Melanocyte of skin (primary cell): ENCODE data around the gene DNASE1L1. TPM values are rescaled to one million over a fixed set of nuclear protein-coding genes. Genes with fewer than 3 reads are reported as not detected.

Source experiments
- small RNA-seq, 2 donors: library from RNA; depleted of rRNA; stranded (forward); fragments of <200 nt; gene quantifications; one replicate each; pipeline ENCODE3, GENCODE V24; 2012
- total RNA-seq, 2 donors: library from RNA; depleted of rRNA; stranded (reverse); fragments of >200 nt; gene quantifications; 2 replicates each; pipeline ENCODE4 v1.2.3, GENCODE V29; 2012

DNASE1L1 gene
- total RNA-seq, result 10 to 100 TPM; 28.6 to 31.3 TPM

GRCh38 chrX:154409222-154409871 lies at the start of gene DNASE1L1:
Gene DNASE1L1 (minus strand): TSS chrX:154409254. CDS start chrX:154405568, 3,686 bp downstream.

DNA sequence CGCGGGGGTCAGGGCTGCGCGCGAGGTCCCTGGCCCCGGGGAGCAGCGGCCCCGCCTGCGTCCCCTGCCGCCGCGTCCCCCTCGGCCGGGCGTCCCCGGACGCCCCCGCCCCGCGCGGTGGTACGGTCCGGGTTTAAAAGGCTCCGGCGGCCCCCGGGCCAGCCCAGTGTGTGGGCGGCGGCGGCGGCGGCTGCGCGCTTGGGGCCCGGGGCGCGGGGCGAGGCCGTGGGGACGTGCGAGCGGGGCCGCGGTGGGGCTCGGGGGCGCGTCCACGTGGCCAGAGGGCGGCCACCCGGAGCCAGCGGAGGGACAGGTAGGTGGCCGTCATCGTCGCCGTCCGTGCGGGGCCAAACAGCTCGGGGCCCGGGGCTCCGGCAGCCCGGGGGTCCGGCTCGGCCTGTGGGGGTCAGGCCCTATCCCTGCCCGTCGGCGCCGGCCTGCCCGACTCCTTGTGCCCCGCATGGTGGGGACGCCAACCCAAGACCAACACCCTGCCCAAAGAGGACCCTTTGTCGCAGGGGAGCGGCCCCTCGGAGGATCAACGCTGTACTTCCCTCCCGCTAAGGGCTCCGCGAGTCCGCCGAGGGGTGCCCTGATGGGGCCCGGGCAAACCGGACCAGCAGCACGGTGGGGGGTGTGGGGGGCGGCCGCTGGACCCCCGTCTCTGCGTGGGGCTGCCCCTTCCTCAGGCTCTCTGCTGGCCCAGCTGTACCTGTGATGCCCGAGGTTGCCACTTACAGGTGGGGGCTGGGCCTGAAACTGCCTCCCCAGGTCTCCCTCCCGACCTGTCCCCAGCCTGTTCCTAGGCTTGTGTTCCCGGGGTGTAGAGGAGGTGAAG lies 49.3 kb upstream of the DNASE1L1 start, which contains the start of gene PLXNA3:
Gene PLXNA3 (plus strand): TSS at position 166 of the 838 bp plus-strand sequence. CDS start 1,903 bp downstream, outside the sequence.

GRCh38 chrX:154443992-154444754 lies 35.1 kb upstream of the DNASE1L1 start, which contains the start of gene FAM50A:
Gene FAM50A (plus strand): TSS chrX:154444141. CDS start chrX:154444236, 95 bp downstream.

DNA sequence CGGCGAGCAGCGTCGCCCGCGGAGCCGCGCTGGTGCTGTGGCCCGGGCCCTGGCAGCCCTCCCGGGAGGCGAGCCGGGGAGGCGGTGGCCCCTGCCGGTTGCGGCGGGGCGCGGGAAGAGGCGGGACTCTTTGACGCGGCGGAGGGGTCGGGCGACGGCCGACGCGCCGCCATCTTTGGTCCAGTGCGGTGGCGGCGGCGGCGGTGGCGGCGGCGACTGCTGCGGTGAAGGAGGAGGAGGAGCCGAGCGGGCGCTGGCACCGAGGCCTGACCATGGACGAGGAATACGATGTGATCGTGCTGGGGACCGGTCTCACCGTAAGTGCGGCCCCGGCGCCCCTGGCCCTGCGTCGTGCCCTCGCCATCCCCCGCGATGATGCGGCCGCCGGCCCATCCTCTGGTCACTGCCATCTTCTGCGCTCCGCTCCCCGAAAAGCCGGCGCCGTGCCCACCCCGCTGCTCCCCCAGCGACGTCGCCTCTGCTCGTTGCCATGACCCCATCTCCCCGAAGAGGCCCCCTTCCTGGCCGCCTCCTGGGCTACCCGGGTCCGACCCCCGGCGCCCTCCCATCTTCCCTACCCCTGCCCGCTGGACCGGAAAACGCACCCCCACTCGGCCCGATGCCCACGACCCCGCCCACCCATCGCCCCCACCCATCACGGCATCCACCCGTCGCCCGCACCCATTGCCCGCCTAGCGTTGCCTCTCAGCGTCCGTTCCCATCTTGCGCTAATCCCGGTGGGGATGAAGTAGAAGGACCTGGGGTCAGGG lies 28.1 kb upstream of the DNASE1L1 start, which contains the start of gene GDI1:
Gene GDI1 (plus strand): TSS at position 172 of the 770 bp plus-strand sequence. CDS start 101 bp downstream, at position 273.

GRCh38 chrX:154428176-154429171 lies 19.4 kb upstream of the DNASE1L1 start, which contains the start of gene ATP6AP1:
Gene ATP6AP1 (plus strand): TSS chrX:154428677. CDS start chrX:154428693, 16 bp downstream.

GRCh38 chrX:154397888-154398667 lies 11.0 kb downstream of the DNASE1L1 start, which contains the start of gene RPL10:
Gene RPL10 (plus strand): TSS chrX:154398377. CDS start chrX:154398520, 143 bp downstream.

DNA sequence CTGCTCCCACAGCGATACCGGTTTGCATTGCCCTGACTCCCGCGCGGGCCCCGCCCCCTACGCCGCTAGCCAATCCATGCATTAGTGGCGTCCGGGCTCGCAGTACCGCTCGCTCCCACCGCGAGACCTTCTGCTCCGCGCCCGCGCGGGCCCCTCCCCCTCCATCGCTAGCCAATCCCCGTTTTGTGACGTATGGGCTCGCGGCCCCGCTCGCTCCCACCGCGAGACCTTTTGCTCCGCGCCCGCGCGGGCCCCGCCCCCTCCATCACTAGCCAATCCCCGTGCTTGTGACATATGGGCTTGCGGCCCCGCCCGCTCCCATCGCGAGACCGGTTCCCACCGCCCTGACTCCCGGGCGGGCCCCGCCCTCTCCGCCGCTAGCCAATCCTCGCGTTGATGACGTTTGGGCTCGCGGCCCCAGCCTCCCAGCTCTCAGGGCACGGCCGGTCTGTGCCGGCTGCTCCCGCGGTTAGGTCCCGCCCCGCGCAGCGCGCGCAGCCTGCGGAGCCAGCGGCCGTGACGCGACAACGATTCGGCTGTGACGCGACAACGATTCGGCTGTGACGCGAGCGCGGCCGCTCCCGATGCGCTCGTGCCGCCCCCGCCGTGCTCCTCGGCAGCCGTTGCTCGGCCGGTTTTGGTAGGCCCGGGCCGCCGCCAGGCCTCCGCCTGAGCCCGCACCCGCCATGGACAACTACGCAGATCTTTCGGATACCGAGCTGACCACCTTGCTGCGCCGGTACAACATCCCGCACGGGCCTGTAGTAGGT lies 30.1 kb downstream of the DNASE1L1 start, which contains the start of gene EMD:
Gene EMD (plus strand): TSS at position 497 of the 770 bp plus-strand sequence. CDS start 190 bp downstream, at position 687.

DNA sequence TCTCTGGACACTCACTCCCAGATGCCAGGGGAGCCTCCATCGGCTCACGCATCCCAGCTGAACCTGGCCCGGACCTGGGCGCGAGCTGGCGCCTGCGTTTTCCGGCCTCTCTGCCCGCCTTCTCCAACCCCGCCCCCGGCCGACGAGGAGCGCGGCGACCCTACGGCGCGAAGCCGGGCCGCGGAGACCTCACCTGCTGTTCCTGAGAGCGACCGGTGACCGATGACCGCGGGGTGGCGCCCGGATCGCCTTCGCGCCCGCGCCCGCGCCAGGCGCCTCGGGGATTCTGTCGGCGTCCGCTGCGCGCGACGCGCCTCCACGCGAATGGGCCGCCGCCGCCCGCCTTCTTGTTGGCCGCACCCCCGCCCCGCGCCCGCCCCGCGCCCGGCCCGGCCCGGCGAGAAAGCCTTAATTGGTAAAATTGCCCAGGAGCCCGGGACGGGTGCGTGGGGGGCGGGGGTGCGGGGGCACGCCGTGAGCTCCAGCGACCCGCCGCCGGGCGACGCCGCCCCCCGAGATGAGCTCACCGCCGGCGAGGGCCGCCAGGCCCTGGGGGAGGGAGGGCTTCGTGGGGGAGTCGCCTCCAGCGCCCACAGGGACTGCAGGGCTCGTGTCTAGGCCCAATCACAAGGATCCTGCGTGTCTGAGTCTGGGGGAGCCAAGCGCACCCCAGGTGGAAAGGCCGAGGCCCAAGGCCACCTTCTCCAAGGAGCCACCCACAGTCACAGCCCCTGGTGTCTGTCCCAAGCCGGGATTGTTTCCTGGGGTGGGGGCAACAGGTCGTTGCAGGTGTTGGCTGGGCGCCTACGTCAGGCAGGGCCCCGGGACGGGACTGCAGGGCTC lies 34.5 kb downstream of the DNASE1L1 start, which contains the start of gene FLNA:
Gene FLNA (minus strand): TSS at position 322 of the 843 bp plus-strand sequence. CDS start 3,389 bp downstream, outside the sequence.

Small RNA genes lying within 50 kb of the gene (small RNA-seq; reads per million reads assigned to genes)
- gene MIR6858 (0 reads per million in 2 donors), gene SNORA70 (0 reads per million in 2 donors)

Other genes starting within 250 kb of the DNASE1L1 start
- gene OPN1MW, start 226.7 kb downstream of the DNASE1L1 start, total RNA-seq, result not detected
- gene OPN1MW2, start 189.5 kb downstream of the DNASE1L1 start, total RNA-seq, result not detected
- gene OPN1MW3, start 151.7 kb downstream of the DNASE1L1 start, total RNA-seq, result not detected
- gene TEX28, start 114.1 kb downstream of the DNASE1L1 start, total RNA-seq, result not detected
- gene TKTL1, start 113.5 kb downstream of the DNASE1L1 start, total RNA-seq, result not detected
- gene FLNA, start 34.6 kb downstream of the DNASE1L1 start, total RNA-seq, result 100 to 1,000 TPM; 765 to 976 TPM
- gene EMD, start 30.0 kb downstream of the DNASE1L1 start, total RNA-seq, result 10 to 100 TPM; 27.5 to 42.0 TPM
- 1,000 to 10,000 TPM in 1 of 2 donors, 100 to 1,000 TPM in 1; 813 to 1,193 TPM for gene RPL10, start 10.9 kb downstream of the DNASE1L1 start, total RNA-seq
- gene TAFAZZIN, start 2.3 kb upstream of the DNASE1L1 start, total RNA-seq, result 10 to 100 TPM; 27.0 to 29.6 TPM
- gene ATP6AP1, start 19.4 kb upstream of the DNASE1L1 start, total RNA-seq, result 100 to 1,000 TPM in 1 of 2 donors, 10 to 100 TPM in 1; 76.6 to 118 TPM
- gene GDI1, start 27.9 kb upstream of the DNASE1L1 start, total RNA-seq, result 100 to 1,000 TPM in 1 of 2 donors, 10 to 100 TPM in 1; 98.1 to 105 TPM
- 10 to 100 TPM; 29.0 to 37.2 TPM for gene FAM50A, start 34.9 kb upstream of the DNASE1L1 start, total RNA-seq
- 1 to 10 TPM; 1.7 to 8.3 TPM for gene PLXNA3, start 49.0 kb upstream of the DNASE1L1 start, total RNA-seq
- gene LAGE3, start 70.0 kb upstream of the DNASE1L1 start, total RNA-seq, result 10 to 100 TPM; 25.5 to 33.6 TPM
- gene UBL4A, start 77.4 kb upstream of the DNASE1L1 start, total RNA-seq, result 10 to 100 TPM; 36.1 to 59.6 TPM
- gene SLC10A3, start 81.4 kb upstream of the DNASE1L1 start, total RNA-seq, result 10 to 100 TPM in 1 of 2 donors, 1 to 10 TPM in 1; 5.2 to 10.7 TPM
- 10 to 100 TPM; 20.6 to 21.7 TPM for gene FAM3A, start 107.0 kb upstream of the DNASE1L1 start, total RNA-seq
- 100 to 1,000 TPM; 145 to 171 TPM for gene G6PD, start 137.6 kb upstream of the DNASE1L1 start, total RNA-seq
- 10 to 100 TPM; 12.0 to 15.3 TPM for gene IKBKG, start 138.4 kb upstream of the DNASE1L1 start, total RNA-seq
- not detected for gene CTAG1A, start 175.9 kb upstream of the DNASE1L1 start, total RNA-seq
- gene CTAG1B, start 210.0 kb upstream of the DNASE1L1 start, total RNA-seq, result not detected
- not detected for gene CTAG2, start 244.3 kb upstream of the DNASE1L1 start, total RNA-seq